Neural cell (in vitro differentiated cells): ENCODE results near the gene CPLX1. TPM values are rescaled to one million over a fixed set of nuclear protein-coding genes. Genes with fewer than 3 reads are reported as not detected.
A peak's percentile ranks its signal among the peaks of the same experiment; 100 is the strongest.

ENCODE experiments used
- H2AFZ ChIP-seq: fragments of 200-600, 300-800 bp; sonication (generic), shearing (Covaris generic); 2 replicates; pipeline ENCODE4 v1.6.0; 2014; ENCODE audit warnings: low read depth, mild to moderate bottlenecking, antibody characterized with exemption, low read length, moderate library complexity
- H3F3A ChIP-seq: fragments of 200-600 bp; shearing (Covaris generic); 2 replicates; pipeline ENCODE4 v1.6.1; 2016; ENCODE audit warnings: mild to moderate bottlenecking, moderate library complexity, mixed read lengths, antibody characterized with exemption, low read length; ENCODE audit not compliant: insufficient read depth, poor library complexity, severe bottlenecking
- H3K27ac ChIP-seq: fragments of 200-600, 300-800 bp; sonication (generic), shearing (Covaris generic); 2 replicates; pipeline ENCODE4 v1.5.1; 2014; ENCODE audit warnings: mild to moderate bottlenecking, low read length, moderate library complexity
- H3K27me3 ChIP-seq: fragments of 300-800, 200-600 bp; sonication (generic), shearing (Covaris generic); 2 replicates; pipeline ENCODE4 v1.6.0; 2014; ENCODE audit warnings: mild to moderate bottlenecking, low read depth, low read length, moderate library complexity; ENCODE audit not compliant: insufficient read depth
- H3K36me3 ChIP-seq: fragments of 300-800, 200-600 bp; sonication (generic), shearing (Covaris generic); 2 replicates; pipeline ENCODE4 v1.5.1; 2014; ENCODE audit warnings: mild to moderate bottlenecking, antibody characterized with exemption, low read length, moderate library complexity; ENCODE audit not compliant: insufficient read depth
- H3K4me2 ChIP-seq: fragments of 300-800, 200-600 bp; sonication (generic), shearing (Covaris generic); 2 replicates; pipeline ENCODE4 v1.6.0; 2014; ENCODE audit warnings: mild to moderate bottlenecking, low read length
- H3K4me3 ChIP-seq: fragments of 300-800, 200-600 bp; sonication (generic), shearing (Covaris generic); 2 replicates; pipeline ENCODE4 v1.5.1; 2014; ENCODE audit warnings: mild to moderate bottlenecking, low read length, moderate library complexity
- H3K79me2 ChIP-seq: fragments of 200-600 bp; shearing (Covaris generic); replicated peaks from 2 replicates; pipeline ENCODE4 v1.6.0; 2014; ENCODE audit warnings: mild to moderate bottlenecking, low read length, moderate library complexity; ENCODE audit not compliant: insufficient read depth
- H3K9ac ChIP-seq: fragments of 300-800, 200-600 bp; sonication (generic), shearing (Covaris generic); 2 replicates; pipeline ENCODE4 v1.6.1; 2016; ENCODE audit warnings: mild to moderate bottlenecking, low read length, mixed read lengths
- H3K9me2 ChIP-seq: fragments of 200-600 bp; shearing (Covaris generic); 2 replicates; pipeline ENCODE4 v1.6.1; 2016; ENCODE audit warnings: mild to moderate bottlenecking, low read length, mixed read lengths; ENCODE audit not compliant: insufficient read depth
- H3K9me3 ChIP-seq: fragments of 200-600, 300-800 bp; sonication (generic), shearing (Covaris generic); 2 replicates; pipeline ENCODE4 v1.6.1; 2016; ENCODE audit warnings: mild to moderate bottlenecking, mixed run types, low read length, moderate library complexity, mixed read lengths
- H4K20me1 ChIP-seq: fragments of 200-600 bp; shearing (Covaris generic); 2 replicates; pipeline ENCODE4 v1.6.1; 2016; ENCODE audit warnings: mild to moderate bottlenecking, mixed run types; ENCODE audit not compliant: insufficient read depth
- EP300 ChIP-seq: fragments of 450-650 bp; conservative IDR thresholded peaks from 2 replicates; pipeline ENCODE4 v1.6.1; 2014; ENCODE audit warnings: antibody characterized with exemption, mild to moderate bottlenecking, moderate library complexity; ENCODE audit not compliant: poor library complexity, severe bottlenecking
- EZH2 ChIP-seq: fragments of 200-600, 300-800 bp; shearing (Covaris generic), sonication (generic); IDR thresholded peaks from 2 replicates; pipeline ENCODE4 v1.6.1; 2014; ENCODE audit warnings: antibody characterized with exemption, low read length, borderline replicate concordance, mild to moderate bottlenecking; ENCODE audit not compliant: insufficient read depth, poor library complexity, severe bottlenecking
- MXI1 ChIP-seq: fragments of 450-650 bp; conservative IDR thresholded peaks from 2 replicates; pipeline ENCODE4 v1.6.1; 2014; ENCODE audit warnings: antibody characterized with exemption, mild to moderate bottlenecking; ENCODE audit not compliant: poor library complexity, severe bottlenecking
- POLR2AphosphoS5 ChIP-seq: IDR thresholded peaks from 2 replicates; pipeline ENCODE4 v1.6.1; 2012
- RAD21 ChIP-seq: fragments of 450-650 bp; conservative IDR thresholded peaks from 2 replicates; pipeline ENCODE4 v1.6.1; 2014; ENCODE audit warnings: antibody characterized with exemption, mild to moderate bottlenecking, moderate library complexity
- SMC3 ChIP-seq: fragments of 450-650 bp; conservative IDR thresholded peaks from 2 replicates; pipeline ENCODE4 v1.6.1; 2014; ENCODE audit warnings: antibody characterized with exemption, mild to moderate bottlenecking, moderate library complexity; ENCODE audit not compliant: poor library complexity
- TAF1 ChIP-seq: IDR thresholded peaks from 2 replicates; pipeline ENCODE4 v1.6.1; 2012; ENCODE audit warnings: low read depth
- polyA plus RNA-seq: library from polyadenylated mRNA; depleted of rRNA; stranded (reverse); fragments of >200 nt; gene quantifications from 2 replicates; pipeline ENCODE4 v1.2.3, GENCODE V29; 2014
- TF ChIP-seq, protein P1 (sequence below): IDR thresholded peaks from 2 replicates; pipeline ENCODE4 v1.6.1; 2012; ENCODE audit warnings: borderline replicate concordance
- TF ChIP-seq, protein P2 (sequence below): fragments of 450-650 bp; IDR thresholded peaks from 2 replicates; pipeline ENCODE4 v1.5.1; 2014; ENCODE audit warnings: antibody characterized with exemption, mild to moderate bottlenecking, moderate library complexity; ENCODE audit not compliant: poor library complexity, severe bottlenecking

CPLX1 gene
- polyA plus RNA-seq, 1 donor from 2014 or later: 7.6 TPM

DNA sequence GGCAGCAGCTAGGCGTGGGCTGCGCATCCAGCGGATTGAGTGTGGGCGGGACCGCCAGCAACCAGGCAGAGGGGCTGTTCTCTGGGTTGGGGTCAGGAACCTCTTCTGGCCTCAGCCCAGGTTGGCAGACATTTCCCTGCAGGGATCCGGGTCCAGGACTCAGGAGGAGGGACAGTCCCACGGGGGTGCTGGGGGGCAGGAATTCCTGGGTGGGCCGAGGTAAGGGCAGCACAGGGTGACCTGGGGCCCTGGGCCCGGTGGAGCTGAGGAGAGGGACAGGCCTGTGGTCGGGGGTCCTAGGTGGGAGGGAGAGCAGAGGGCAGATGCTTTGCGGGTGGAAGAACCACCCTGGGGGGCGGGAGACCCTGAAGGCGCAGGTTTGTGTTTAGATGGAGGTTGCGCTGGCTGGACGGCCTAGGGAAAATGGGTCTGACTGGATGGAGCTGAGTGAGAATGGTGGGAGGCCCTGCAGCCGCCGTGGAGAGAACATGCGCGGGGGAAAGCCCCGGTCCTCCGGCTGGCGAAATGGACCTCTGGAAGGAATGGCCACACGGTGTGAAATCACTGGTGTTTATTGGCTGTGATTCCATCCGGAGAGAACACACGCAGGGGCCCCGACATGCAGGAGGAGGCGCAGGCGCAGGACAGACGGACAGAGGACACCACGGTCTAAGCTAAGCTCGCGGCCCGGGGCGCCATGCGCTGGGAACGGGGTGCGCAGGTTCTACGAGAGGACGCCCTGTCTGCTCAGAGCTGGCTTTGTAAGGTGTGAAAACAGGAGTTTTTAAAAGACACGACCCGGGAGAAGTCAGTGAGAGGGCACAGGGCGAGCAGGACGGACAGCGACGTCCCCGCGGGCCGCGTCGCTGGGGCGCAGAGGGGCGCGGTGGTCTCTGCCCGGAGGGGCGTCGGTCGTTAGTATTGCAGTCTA lies 41.3 kb downstream of the CPLX1 start:
- Histone ChIP-seq H3F3A (no peaks in the 10 kb centered on the region), H3K4me3 (no peak overlapping the region), H3K27me3 (peaks cover 32% of the 10 kb centered on the region), H3K9me3 (no peaks in the 10 kb centered on the region), H3K9me2 (no peaks in the 10 kb centered on the region), H2AFZ (no peak overlapping the region), H3K36me3 (no peaks in the 10 kb centered on the region), H3K79me2 (peaks cover 16% of the 10 kb centered on the region), H3K9ac (no peak overlapping the region), H4K20me1 (no peaks in the 10 kb centered on the region), H3K27ac (no peak overlapping the region), H3K4me2 (no peak overlapping the region)
- TF ChIP-seq RAD21: no peak

DNA sequence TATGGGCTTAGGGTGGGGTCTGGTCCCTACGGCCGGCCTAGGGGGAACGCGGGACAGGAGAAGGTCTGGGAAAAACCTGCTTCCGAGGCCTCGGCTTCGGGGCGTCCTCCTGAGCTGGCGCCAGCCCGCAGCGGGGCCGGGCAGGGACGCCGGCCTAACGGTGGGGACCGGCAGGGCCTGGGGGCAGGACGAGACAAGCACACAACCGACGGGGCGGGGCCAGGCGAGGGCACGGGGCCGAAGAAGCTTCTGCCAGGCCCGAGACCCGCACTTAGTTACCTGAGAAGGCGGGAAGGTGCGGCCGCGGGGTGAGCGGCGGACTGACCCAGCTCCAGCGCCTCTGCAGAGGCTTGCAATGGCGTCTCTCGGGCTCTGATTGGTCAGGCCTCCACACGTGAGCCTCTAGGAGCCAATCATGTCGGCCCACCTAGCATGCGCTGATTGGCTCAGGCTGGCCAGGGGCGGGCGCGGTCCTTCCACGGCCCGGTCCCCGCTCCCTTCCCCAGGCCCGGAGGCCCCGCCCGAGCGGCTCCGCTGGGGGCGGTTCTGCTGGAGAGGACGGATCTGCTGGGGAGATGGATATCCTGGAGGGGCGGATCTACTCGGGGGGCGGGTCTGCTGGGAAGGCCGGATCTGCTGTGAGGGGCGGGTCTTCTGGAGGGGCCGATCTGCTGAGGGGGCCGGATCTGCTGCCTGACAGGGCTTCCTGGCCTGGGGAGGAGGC lies 44.3 kb downstream of the CPLX1 start:
- H3K9me2 ChIP-seq: no peaks in the 10 kb centered on the region
- peak overlapping the region; percentile 34 for H3K4me2 ChIP-seq
- H4K20me1 ChIP-seq: no peaks in the 10 kb centered on the region
- peak overlapping the region; percentile 93 for H3K27ac ChIP-seq
- H3F3A ChIP-seq: no peaks in the 10 kb centered on the region
- H3K9me3 ChIP-seq: no peaks in the 10 kb centered on the region
- peak overlapping the region; percentile 98 for H3K9ac ChIP-seq
- peaks cover 25% of the 10 kb centered on the region for H3K27me3 ChIP-seq
- no peaks in the 10 kb centered on the region for H3K36me3 ChIP-seq
- TF ChIP-seq POLR2AphosphoS5: peak; percentile 98
- no peak for TF ChIP-seq EZH2
- TF ChIP-seq, protein P1, sequence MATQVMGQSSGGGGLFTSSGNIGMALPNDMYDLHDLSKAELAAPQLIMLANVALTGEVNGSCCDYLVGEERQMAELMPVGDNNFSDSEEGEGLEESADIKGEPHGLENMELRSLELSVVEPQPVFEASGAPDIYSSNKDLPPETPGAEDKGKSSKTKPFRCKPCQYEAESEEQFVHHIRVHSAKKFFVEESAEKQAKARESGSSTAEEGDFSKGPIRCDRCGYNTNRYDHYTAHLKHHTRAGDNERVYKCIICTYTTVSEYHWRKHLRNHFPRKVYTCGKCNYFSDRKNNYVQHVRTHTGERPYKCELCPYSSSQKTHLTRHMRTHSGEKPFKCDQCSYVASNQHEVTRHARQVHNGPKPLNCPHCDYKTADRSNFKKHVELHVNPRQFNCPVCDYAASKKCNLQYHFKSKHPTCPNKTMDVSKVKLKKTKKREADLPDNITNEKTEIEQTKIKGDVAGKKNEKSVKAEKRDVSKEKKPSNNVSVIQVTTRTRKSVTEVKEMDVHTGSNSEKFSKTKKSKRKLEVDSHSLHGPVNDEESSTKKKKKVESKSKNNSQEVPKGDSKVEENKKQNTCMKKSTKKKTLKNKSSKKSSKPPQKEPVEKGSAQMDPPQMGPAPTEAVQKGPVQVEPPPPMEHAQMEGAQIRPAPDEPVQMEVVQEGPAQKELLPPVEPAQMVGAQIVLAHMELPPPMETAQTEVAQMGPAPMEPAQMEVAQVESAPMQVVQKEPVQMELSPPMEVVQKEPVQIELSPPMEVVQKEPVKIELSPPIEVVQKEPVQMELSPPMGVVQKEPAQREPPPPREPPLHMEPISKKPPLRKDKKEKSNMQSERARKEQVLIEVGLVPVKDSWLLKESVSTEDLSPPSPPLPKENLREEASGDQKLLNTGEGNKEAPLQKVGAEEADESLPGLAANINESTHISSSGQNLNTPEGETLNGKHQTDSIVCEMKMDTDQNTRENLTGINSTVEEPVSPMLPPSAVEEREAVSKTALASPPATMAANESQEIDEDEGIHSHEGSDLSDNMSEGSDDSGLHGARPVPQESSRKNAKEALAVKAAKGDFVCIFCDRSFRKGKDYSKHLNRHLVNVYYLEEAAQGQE: peak; percentile 67
- peak; percentile 42 for TF ChIP-seq TAF1
- TF ChIP-seq MXI1: peak; percentile 64
- no peak for TF ChIP-seq RAD21
- peak overlapping the region; percentile 61 for H2AFZ ChIP-seq
- peaks cover 33% of the 10 kb centered on the region for H3K79me2 ChIP-seq
- H3K4me3 ChIP-seq: peak overlapping the region; percentile 100

DNA sequence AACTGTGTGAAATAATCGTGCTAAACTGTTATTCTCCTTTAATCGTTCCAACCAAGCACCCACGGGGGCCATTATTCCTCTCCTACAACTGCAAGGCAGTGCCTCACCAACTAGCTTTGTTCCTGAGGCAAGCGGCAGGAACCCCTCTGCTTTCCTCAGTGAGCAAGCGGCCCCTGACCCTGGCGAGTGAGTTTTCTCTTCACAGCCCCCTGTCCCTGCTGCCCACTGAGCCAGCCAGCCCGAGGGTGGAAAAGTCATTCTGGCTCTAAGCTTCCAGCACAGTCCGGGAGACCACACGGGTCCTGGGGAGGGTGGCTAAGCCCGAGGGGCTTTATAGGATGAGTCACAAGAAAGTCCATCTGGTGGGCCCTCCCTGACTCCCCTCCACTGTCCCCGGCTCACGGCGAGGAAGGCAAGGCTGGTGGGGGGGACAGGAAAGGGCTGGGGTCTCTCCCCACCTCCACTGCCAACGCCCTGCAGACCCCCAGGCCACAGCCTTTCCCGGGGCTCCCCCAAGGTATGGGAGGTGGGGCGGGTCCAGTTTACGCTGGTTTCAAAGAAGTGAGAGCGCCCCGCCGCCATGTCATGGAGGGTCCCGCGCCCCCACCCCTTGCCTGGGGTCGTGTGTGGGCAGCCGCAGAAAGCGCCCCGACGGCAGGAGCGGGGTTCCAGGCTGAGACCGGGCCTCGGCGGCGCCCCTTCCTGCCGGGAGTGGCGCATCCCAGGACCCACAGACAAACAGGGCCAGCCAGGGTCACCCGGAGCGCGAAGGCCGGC lies 45.0 kb downstream of the CPLX1 start:
- Histone ChIP-seq H3K4me2 (peak overlapping the region; percentile 61), H3K4me3 (peak overlapping the region; percentile 100), H3K36me3 (no peaks in the 10 kb centered on the region), H3K27me3 (peaks cover 18% of the 10 kb centered on the region), H3F3A (no peaks in the 10 kb centered on the region), H3K9me2 (no peaks in the 10 kb centered on the region), H2AFZ (peak overlapping the region; percentile 33), H3K27ac (peak overlapping the region; percentile 93), H3K9ac (peak overlapping the region; percentile 98), H3K79me2 (peaks cover 37% of the 10 kb centered on the region), H4K20me1 (no peaks in the 10 kb centered on the region), H3K9me3 (no peaks in the 10 kb centered on the region)
- no peak for TF ChIP-seq MXI1
- TF ChIP-seq RAD21: no peak
- TF ChIP-seq, protein P2, sequence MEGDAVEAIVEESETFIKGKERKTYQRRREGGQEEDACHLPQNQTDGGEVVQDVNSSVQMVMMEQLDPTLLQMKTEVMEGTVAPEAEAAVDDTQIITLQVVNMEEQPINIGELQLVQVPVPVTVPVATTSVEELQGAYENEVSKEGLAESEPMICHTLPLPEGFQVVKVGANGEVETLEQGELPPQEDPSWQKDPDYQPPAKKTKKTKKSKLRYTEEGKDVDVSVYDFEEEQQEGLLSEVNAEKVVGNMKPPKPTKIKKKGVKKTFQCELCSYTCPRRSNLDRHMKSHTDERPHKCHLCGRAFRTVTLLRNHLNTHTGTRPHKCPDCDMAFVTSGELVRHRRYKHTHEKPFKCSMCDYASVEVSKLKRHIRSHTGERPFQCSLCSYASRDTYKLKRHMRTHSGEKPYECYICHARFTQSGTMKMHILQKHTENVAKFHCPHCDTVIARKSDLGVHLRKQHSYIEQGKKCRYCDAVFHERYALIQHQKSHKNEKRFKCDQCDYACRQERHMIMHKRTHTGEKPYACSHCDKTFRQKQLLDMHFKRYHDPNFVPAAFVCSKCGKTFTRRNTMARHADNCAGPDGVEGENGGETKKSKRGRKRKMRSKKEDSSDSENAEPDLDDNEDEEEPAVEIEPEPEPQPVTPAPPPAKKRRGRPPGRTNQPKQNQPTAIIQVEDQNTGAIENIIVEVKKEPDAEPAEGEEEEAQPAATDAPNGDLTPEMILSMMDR: no peak
- no peak for TF ChIP-seq TAF1
- no peak for TF ChIP-seq EZH2
- TF ChIP-seq, protein P1: no peak
- TF ChIP-seq SMC3: no peak
- no peak for TF ChIP-seq EP300
- TF ChIP-seq POLR2AphosphoS5: no peak
